OCI-LY3 (cell line): ENCODE results near the gene CFAP54.

ENCODE experiments used
- H2AFZ ChIP-seq: fragments of 200-600, 300-600 bp; shearing (Covaris generic); 2 replicates; pipeline ENCODE4 v1.6.0; 2014; ENCODE audit warnings: antibody characterized with exemption, low read depth, low read length
- H3K27ac ChIP-seq: fragments of 200-600, 300-600 bp; sonication (generic); 2 replicates; pipeline ENCODE4 v1.5.1; 2014; ENCODE audit warnings: mild to moderate bottlenecking, low read length, moderate library complexity, mixed read lengths
- H3K27me3 ChIP-seq: fragments of 200-600, 300-600 bp; sonication (generic); 2 replicates; pipeline ENCODE4 v1.6.1; 2014; ENCODE audit warnings: low read depth, low read length, mixed read lengths
- H3K36me3 ChIP-seq: fragments of 200-600, 300-600 bp; sonication (generic); replicated peaks from 2 replicates; pipeline ENCODE3; 2014; ENCODE audit warnings: low read depth, low read length, mixed read lengths
- H3K4me1 ChIP-seq: fragments of 300-600, 200-600 bp; sonication (generic); 2 replicates; pipeline ENCODE4 v1.6.1; 2014; ENCODE audit warnings: low read length, mixed read lengths
- H3K4me2 ChIP-seq: fragments of 200-600, 300-600 bp; sonication (generic); 2 replicates; pipeline ENCODE4 v1.6.1; 2014; ENCODE audit warnings: low read length, mixed read lengths
- H3K4me3 ChIP-seq: fragments of 300-600, 200-600 bp; sonication (generic); 2 replicates; pipeline ENCODE4 v1.5.1; 2014; ENCODE audit warnings: antibody characterized with exemption, mild to moderate bottlenecking, low read length, moderate library complexity
- H3K79me2 ChIP-seq: fragments of 300-600, 200-600 bp; shearing (Covaris generic); 2 replicates; pipeline ENCODE4 v1.6.1; 2014; ENCODE audit warnings: mild to moderate bottlenecking, low read length, mixed read lengths
- H3K9ac ChIP-seq: fragments of 300-600, 200-600 bp; shearing (Covaris generic); 2 replicates; pipeline ENCODE4 v1.6.0; 2014; ENCODE audit warnings: mild to moderate bottlenecking, low read length, moderate library complexity
- H3K9me3 ChIP-seq: fragments of 200-600, 300-600 bp; shearing (Covaris generic); 2 replicates; pipeline ENCODE4 v1.6.1; 2014; ENCODE audit warnings: low read length, mixed read lengths; ENCODE audit not compliant: insufficient read depth
- H4K20me1 ChIP-seq: fragments of 200-600, 300-600 bp; sonication (generic); 2 replicates; pipeline ENCODE4 v1.6.1; 2016; ENCODE audit warnings: low read length, mixed read lengths; ENCODE audit not compliant: insufficient read depth
- EZH2phosphoT487 ChIP-seq: fragments of 200-600 bp; shearing (Covaris generic); IDR thresholded peaks from 2 replicates; pipeline ENCODE4 v1.6.1; 2018; ENCODE audit warnings: antibody characterized with exemption, mixed run types, low read depth
- TF ChIP-seq, protein P1 (sequence below): fragments of 200-600, 300-600 bp; sonication (generic); IDR thresholded peaks from 2 replicates; pipeline ENCODE4 v1.5.1; 2014; ENCODE audit warnings: antibody characterized with exemption, low read length, low read depth

CFAP54 gene

DNA sequence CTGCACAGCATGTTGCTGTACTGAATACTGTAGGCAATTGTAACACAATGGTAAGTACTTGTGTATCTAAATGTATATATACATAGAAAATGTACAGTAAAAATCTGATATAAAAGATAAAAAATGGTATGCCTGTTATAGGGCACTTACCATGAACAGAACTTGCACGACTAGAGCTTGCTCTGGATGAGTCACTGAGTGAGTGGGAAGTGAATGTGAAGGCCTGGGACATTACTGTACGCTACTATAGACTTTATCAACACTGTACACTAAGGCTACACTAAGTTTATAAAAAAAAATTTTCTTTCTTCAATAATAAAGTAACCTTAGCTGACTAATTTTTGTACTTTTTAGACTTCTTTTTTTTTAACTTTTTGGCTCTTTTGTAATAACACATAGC lies 393.5 kb downstream of the CFAP54 start:
- no peak overlapping the region for H3K4me3 ChIP-seq
- no peaks in the 10 kb centered on the region for H3K79me2 ChIP-seq
- no peak overlapping the region for H3K4me2 ChIP-seq
- TF ChIP-seq, protein P1, sequence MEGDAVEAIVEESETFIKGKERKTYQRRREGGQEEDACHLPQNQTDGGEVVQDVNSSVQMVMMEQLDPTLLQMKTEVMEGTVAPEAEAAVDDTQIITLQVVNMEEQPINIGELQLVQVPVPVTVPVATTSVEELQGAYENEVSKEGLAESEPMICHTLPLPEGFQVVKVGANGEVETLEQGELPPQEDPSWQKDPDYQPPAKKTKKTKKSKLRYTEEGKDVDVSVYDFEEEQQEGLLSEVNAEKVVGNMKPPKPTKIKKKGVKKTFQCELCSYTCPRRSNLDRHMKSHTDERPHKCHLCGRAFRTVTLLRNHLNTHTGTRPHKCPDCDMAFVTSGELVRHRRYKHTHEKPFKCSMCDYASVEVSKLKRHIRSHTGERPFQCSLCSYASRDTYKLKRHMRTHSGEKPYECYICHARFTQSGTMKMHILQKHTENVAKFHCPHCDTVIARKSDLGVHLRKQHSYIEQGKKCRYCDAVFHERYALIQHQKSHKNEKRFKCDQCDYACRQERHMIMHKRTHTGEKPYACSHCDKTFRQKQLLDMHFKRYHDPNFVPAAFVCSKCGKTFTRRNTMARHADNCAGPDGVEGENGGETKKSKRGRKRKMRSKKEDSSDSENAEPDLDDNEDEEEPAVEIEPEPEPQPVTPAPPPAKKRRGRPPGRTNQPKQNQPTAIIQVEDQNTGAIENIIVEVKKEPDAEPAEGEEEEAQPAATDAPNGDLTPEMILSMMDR, result no peak
- TF ChIP-seq EZH2phosphoT487, result no peak
- H2AFZ ChIP-seq, result no peak overlapping the region
- no peaks in the 10 kb centered on the region for H3K36me3 ChIP-seq
- H3K9me3 ChIP-seq, result no peaks in the 10 kb centered on the region
- no peak overlapping the region for H3K27ac ChIP-seq
- H4K20me1 ChIP-seq, result no peaks in the 10 kb centered on the region
- H3K27me3 ChIP-seq, result no peaks in the 10 kb centered on the region
- no peak overlapping the region for H3K9ac ChIP-seq
- H3K4me1 ChIP-seq, result no peaks in the 10 kb centered on the region

DNA sequence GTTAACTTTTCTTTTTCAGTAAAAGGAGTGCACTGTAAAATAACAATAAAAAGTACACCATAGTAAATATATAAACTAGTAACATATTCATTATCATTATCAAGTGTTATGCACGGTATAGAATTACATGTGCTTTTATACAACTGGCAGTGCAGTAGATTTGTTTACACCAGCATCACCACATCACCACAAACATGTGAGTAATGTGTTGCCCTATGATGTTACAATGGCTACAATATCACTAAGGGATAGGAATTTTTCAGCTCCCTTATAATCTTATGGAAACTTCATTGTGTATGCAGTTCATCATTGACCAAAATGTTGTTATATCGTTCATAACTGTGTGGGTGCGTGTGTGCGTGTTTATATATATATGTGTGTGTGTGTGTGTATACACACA lies 394.2 kb downstream of the CFAP54 start:
- no peaks in the 10 kb centered on the region for H3K79me2 ChIP-seq
- no peaks in the 10 kb centered on the region for H3K27me3 ChIP-seq
- no peaks in the 10 kb centered on the region for H3K9me3 ChIP-seq
- no peak overlapping the region for H3K9ac ChIP-seq
- H3K4me3 ChIP-seq, result no peak overlapping the region
- H4K20me1 ChIP-seq, result no peaks in the 10 kb centered on the region
- TF ChIP-seq, protein P1, result no peak
- TF ChIP-seq EZH2phosphoT487, result no peak
- no peaks in the 10 kb centered on the region for H3K4me1 ChIP-seq
- no peak overlapping the region for H2AFZ ChIP-seq
- H3K27ac ChIP-seq, result no peak overlapping the region
- H3K4me2 ChIP-seq, result no peak overlapping the region
- no peaks in the 10 kb centered on the region for H3K36me3 ChIP-seq

DNA sequence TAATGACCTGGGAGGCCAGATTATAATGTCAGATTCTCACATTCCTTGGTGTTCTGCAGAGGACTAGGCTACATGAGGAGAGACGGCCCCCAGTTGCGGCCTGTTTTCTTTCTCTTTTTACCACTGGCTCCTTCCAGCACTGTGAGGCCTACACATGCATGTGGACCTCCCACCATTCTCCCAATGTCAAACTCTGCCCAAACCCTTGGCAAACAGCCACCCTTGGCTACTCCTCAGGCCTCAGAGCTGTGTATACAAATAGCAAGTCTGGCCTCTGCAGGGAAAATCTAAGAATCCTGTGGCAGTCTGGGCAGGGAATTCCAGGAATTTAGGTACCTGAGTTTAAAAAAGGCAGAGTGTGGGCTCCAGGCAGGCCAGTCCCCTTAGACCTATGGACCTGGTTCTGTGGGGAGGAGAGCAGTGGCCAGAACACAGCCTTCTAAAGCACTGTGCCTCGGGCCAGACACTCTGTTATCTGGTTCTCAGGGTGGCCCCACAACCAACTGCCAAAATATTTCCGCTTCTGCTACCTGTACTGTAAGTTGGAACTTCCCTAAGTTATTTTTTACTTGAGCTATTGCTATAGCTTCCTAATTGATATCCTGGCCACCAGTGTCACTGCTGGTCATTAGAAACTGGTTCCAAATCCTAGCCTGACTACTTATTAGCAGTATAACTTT lies 397.8 kb downstream of the CFAP54 start:
- TF ChIP-seq, protein P1, result no peak
- TF ChIP-seq EZH2phosphoT487, result no peak
- Histone ChIP-seq H3K27ac (no peak overlapping the region), H3K9me3 (no peaks in the 10 kb centered on the region), H3K4me2 (no peak overlapping the region), H3K36me3 (no peaks in the 10 kb centered on the region), H3K9ac (no peak overlapping the region), H3K4me1 (no peaks in the 10 kb centered on the region), H2AFZ (no peak overlapping the region), H3K4me3 (no peak overlapping the region), H3K79me2 (no peaks in the 10 kb centered on the region), H3K27me3 (0 out of 2 replicates have a peak, but pooled peaks cover 4% of the 10 kb centered on the region), H4K20me1 (no peaks in the 10 kb centered on the region)

DNA sequence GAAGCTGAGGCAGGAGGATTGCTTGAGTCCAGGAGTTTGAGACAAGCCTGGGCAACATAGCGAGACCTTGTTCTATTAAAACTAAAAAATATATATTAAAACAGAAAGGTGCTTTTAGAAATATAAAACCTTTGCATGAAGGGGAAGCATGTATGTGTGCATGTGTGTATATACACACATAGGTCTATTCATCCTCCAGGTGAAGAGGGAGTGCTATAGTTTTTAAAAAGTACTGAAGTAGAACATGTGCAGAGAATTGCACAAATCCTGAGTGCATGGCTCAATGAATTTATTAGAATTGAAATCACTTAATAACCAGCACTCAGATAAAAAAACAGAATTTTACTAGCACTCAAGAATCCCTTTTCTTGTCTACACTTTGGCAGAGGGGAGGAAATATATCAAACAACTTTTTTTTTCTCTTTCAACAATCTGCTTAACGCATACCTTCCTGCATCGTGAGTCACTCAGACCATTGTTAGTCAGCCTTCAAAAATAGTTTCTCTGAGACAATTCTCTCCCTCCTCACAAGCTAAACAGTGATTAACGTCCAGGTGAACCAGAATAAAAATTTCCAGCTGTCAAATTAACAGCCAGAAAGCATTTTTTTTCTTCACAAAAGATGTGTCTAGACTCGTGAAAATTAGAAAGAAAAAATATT lies 400.0 kb downstream of the CFAP54 start:
- Histone ChIP-seq H3K4me2 (no peak overlapping the region), H3K36me3 (no peaks in the 10 kb centered on the region), H3K27me3 (0 out of 2 replicates have a peak, but pooled peaks cover 4% of the 10 kb centered on the region), H3K4me3 (no peak overlapping the region), H3K27ac (no peak overlapping the region), H3K4me1 (no peaks in the 10 kb centered on the region), H3K9ac (no peak overlapping the region), H3K9me3 (no peaks in the 10 kb centered on the region), H4K20me1 (no peaks in the 10 kb centered on the region), H2AFZ (no peak overlapping the region), H3K79me2 (no peaks in the 10 kb centered on the region)
- TF ChIP-seq, protein P1, result no peak
